ENCODE measurements around the gene RBPJ.

The RBPJ gene
- total RNA-seq: 26.3 to 180 (median 102) reads per million in 17 experiments

GRCh38 chr4:26320538-26321372 is at the start of gene RBPJ:
RBPJ (plus strand) TSS chr4:26321014; CDS start chr4:26321029, 15 bp downstream.
- DNase-seq: peak; percentile 94 to 97 (median 95)

- DNase-seq: no peak
Measured at GRCh38 chr4:26271703-26272102, 49.1 kb upstream of the RBPJ start.

- DNase-seq: peak; percentile 58 to 85 (median 78)
Measured at GRCh38 chr4:26272654-26273615, 47.9 kb upstream of the RBPJ start.

- DNase-seq: peak; percentile 63 to 86 (median 81)
Measured at GRCh38 chr4:26273616-26273980, 47.2 kb upstream of the RBPJ start.

GRCh38 chr4:26275281-26275680 is 45.5 kb upstream of the RBPJ start:
- peak in 3 of 4 experiments; percentile 15 to 31 (median 18) for DNase-seq

GRCh38 chr4:26279446-26279845 is 41.4 kb upstream of the RBPJ start:
- no peak for DNase-seq

GRCh38 chr4:26281881-26282280 is 38.9 kb upstream of the RBPJ start:
- no peak for DNase-seq

- DNase-seq: no peak
Measured at GRCh38 chr4:26284536-26284935, 36.3 kb upstream of the RBPJ start.

GRCh38 chr4:26285272-26285671 is 35.5 kb upstream of the RBPJ start:
- no peak for DNase-seq

- DNase-seq: peak; percentile 51 to 80 (median 66)
Measured at GRCh38 chr4:26287756-26288155, 33.1 kb upstream of the RBPJ start.

GRCh38 chr4:26288355-26288909 is 32.4 kb upstream of the RBPJ start:
- DNase-seq: peak; percentile 87 to 97 (median 91)

- DNase-seq: peak in 3 of 4 experiments; percentile 22 to 40 (median 25)
Measured at GRCh38 chr4:26289401-26289800, 31.4 kb upstream of the RBPJ start.

- no peak for DNase-seq
Measured at GRCh38 chr4:26290321-26290720, 30.5 kb upstream of the RBPJ start.

GRCh38 chr4:26294904-26295303 is 25.9 kb upstream of the RBPJ start:
- DNase-seq: no peak

- no peak for DNase-seq
Measured at GRCh38 chr4:26296021-26296420, 24.8 kb upstream of the RBPJ start.

GRCh38 chr4:26296514-26296913 is 24.3 kb upstream of the RBPJ start:
- no peak for DNase-seq

GRCh38 chr4:26297219-26297618 is 23.6 kb upstream of the RBPJ start:
- no peak for DNase-seq

- no peak for DNase-seq
Measured at GRCh38 chr4:26298198-26298947, 22.4 kb upstream of the RBPJ start.

GRCh38 chr4:26299254-26299882 is 21.4 kb upstream of the RBPJ start:
- peak in 1 of 4 experiments; percentile 32 for DNase-seq

GRCh38 chr4:26300314-26301307 is 20.2 kb upstream of the RBPJ start:
- no peak for DNase-seq
